Fibroblast of lung (primary cell): ENCODE measurements around the gene CCDC71.

Experiments used
- CTCF ChIP-seq, 2 donors: IDR thresholded peaks in 1 of 2; conservative IDR thresholded peaks in 1 of 2; 1 replicate in 1 of 2; 2 replicates in 1 of 2; pipeline ENCODE4 v1.5.1; 2011 to 2012; ENCODE audit warnings: low read length in 2 of 2, control low read depth in 1 of 2, inconsistent platforms in 1 of 2, low read depth in 1 of 2, mild to moderate bottlenecking in 1 of 2
- EZH2 ChIP-seq: IDR thresholded peaks from 2 replicates; pipeline ENCODE4 v1.5.1; 2012; ENCODE audit warnings: low read length, control low read depth, mild to moderate bottlenecking; ENCODE audit errors: missing control alignments

DNA sequence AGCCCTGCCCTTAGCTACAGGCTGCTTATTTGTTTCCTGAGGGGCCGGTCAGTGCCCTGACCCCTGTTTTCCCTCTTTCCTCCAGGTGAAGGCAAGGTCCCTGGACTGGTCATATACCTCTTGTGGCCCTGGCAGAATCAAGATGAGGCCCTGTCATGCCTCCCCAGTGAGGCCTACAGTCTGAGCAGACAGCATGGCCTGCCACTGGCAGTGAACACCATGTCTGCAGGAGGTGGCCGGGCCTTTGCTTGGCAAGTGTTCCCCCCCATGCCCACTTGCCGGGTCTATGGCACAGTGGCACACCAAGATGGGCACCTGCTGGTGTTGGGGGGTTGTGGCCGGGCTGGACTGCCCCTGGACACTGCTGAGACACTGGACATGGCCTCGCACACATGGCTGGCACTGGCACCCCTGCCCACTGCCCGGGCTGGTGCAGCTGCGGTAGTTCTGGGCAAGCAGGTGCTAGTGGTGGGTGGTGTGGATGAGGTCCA is 6.5 kb upstream of the CCDC71 start:
- TF ChIP-seq EZH2 (no peak), CTCF (conservative IDR thresholded peaks at IDR 0.05 in 1 of 2, IDR thresholded peaks at IDR 0.05 in 1 of 2; ENCODE audit: low read depth in 1 of 2, low read length in 2 of 2) (no peak)
